GM21619 (cell line): ENCODE measurements around the gene SLC12A1.

Source experiments
- ATAC-seq: cut with Tn5 transposase; IDR thresholded peaks from one replicate; pipeline ENCODE4 v1.9.1; 2021; ENCODE audit not compliant: unreplicated experiment

SLC12A1 gene

DNA sequence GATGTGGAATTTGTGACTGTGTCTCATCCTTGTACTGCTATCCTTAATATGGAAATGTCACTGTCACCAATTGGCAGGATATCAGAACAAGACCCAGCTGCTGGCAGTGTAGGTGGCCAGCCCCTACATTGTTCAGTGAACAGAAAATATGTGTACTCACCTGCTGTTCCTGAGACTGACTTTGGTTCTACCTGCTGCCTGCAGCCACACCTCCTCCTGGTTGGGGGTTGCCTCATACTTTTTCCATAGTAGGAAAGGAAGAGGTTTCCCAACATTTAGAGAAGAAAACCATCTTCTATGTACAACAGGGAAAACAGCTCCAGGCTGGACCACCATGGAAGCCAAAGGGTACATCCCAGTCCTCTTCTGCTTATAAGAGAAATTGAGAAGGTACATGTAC is 35.9 kb downstream of the SLC12A1 start:
- no peak for ATAC-seq

DNA sequence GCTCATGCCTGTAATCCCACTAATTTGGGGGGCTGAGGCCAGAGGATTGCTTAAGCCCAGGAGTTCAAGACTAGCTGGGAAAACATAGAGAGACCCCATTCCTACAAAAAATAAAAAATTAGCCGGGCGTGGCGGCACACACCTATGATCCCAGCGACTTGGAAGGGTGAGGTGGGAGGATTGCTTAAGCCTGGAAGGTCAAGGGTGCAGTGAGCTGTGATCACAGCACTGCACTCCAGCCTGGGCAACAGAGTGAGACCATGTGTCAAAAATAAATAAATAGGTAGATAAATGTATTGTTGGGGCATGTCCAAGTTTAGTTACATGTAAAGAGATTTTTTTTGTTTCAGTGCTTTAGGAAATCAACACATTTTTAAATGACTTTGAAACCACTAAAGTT is 36.4 kb downstream of the SLC12A1 start:
- ATAC-seq = no peak

DNA sequence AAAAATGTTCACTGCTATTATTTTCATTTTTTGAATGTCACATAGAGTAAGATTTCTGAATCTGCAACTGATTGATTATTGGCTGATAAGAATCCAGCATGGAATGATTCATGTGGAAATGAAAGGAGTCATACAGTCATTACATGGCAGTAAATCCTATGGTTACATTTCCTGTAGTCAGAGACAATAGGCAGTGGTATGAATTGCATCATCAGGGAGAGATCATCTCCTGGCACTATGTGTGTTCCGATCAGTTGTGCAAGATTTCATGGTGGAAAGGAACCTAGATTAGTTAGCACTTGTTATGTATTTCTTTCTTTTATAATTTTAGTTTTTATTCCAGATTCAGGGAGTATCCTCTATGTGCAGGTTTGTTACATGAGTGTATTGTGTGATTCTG is 38.8 kb downstream of the SLC12A1 start:
- ATAC-seq = no peak

DNA sequence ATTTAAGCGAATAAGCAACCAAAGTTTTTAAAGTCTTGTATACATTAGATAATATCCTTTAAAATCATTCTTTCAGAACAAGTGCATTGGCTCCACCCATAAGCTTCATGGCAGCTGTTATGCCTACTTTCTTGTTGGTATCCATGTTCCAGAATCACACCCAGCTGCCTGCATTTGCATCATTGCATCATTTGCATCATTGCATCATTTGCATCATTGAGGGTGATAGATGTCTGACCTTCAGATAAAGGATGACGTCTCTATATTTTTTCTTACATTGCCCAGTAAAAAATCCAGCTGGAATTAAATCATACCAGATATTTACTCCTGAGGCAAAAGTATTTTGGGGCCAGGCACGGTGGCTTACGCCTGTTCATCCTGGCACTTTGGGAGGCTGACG is 42.3 kb downstream of the SLC12A1 start:
- no peak for ATAC-seq

DNA sequence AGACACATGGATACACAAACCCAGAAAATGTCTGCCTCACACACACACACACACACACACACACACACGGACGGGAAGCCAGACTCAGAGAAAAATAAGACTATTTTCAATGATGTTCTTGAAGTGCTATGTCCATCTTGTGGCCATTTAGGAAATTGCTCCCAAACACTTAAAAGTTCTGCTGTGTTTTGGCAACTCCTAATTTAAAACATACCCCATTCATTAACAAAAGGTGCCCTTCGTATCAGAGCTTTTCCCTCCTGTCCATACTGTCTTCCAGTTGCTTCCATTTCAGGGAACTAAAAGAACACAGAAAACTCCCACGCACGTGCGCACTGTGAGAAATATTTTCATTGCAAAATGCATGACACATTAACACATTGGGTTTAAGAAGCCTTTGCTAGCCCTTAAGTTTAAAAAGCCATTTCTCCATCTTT is 44.6 kb downstream of the SLC12A1 start:
- no peak for ATAC-seq

DNA sequence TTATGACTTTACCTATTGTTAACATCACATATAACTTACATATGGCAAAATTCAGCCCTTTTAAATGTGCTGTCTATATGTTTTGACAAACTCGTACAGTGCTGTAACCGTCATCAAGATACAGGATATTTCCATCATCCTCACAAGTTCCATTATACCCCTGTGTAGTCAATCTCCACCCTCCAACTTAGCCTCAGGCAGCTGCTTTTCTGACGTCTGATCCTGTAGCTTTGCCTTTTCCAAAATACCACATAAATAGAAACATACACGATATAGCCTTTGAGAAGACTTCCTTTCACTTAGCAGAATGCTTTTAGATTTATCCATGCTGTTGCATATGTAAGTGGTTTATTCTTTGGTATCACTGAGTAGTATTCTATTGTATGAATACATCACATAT is 47.1 kb downstream of the SLC12A1 start:
- ATAC-seq = no peak

DNA sequence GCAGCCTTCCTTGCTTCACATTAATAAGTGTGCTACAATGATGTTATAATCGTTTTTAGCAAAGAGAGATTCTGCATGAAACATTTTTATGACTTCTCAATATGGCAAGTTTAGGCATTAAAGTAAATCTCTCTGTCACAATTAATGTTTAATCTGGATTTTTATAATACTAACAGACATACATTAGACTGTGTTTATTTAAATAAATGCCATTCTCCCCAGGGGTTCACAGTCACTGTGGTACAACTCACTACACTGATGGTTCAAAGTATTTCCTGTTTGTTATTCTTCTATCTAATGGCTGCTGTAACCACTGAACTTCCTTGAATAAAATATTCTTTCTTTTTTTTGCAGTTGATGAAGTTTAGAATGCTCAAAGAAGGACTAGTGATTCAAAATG is 59.0 kb downstream of the SLC12A1 start:
- ATAC-seq = no peak

DNA sequence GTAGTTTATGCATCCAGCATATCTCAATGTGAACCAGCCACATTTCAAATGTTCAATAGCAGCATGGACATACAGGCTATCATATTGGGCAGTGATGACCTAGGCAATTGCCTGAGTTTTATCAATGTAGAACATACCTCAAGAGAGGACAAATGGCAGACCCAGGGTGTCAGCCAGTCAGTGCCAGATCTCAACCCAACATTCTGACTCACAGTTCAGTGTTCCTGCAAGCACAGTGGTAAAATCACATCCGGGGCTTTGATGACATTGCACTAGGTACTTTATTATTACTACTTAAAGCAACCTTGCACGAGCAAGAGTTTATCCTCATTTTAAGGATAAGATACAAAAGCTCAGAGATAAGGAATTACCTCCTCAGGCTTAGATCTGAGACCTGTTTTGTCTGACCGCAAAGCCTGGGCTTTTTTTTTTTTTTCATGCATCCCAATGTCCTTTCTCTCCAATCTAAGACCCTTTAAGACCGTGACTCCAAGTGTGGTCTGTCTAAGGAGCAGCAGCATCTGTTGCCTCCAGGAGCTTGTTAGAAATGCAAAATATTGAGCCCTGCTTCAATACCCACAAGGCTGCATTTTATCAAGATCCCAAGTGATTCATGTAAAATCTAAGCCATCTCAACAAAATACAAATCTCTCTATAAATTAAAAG is 60.1 kb downstream of the SLC12A1 start:
- no peak for ATAC-seq

DNA sequence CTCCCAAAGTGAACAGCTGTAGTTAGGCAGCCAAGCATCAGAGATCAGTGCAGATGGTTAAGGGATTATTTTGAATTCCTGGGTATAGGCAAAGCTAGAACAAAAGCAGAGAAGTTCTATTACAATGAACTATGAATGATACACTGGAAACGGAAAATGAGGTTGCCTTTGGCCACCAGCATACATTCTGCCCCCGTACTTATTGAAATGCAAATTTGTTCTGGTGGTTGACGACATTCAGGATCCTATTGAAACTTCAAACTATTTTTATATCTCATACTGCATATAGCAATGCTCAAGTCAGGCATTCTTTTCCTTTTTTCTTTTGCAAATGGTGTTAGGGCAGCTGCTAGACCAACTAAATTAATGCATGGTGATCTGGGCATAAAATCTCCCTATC is 61.7 kb downstream of the SLC12A1 start:
- no peak for ATAC-seq

DNA sequence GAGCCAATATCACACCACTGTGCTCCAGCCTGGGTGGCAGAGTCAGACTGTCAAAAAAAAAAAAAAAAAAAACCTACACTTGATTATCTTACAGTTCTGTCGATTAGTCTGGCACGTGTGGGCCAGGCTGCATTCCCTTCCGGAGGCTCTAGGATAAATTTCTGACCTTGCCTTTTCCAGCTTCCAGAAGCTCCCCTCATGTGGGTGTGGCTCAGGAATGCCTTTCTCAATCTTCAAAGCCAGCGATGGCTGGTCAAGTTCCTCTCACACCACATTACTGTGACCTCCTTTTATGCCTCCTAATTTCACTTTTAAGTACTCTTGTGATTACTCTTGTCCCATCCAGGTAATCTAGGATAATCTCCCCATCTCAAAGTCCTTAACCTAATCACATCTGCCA is 66.9 kb downstream of the SLC12A1 start:
- no peak for ATAC-seq

DNA sequence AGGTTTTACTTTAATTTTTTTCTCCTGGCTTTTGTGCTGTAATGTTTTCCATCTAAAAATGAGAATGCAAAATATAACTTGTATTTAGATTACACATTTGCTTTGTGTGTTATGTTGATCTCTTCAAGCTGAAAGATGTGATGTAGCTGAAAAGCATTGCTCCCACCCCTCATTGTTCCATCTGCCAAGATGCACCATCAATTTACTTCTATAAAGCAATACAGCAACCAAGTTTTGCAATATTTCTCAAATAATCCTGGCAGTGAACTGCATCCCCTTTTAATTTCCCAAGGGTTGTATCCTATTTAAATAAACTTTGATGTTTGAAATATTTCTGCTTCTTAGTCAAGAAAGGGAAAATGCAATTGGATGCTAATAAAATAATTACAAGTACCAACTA is 72.6 kb downstream of the SLC12A1 start:
- ATAC-seq = no peak

DNA sequence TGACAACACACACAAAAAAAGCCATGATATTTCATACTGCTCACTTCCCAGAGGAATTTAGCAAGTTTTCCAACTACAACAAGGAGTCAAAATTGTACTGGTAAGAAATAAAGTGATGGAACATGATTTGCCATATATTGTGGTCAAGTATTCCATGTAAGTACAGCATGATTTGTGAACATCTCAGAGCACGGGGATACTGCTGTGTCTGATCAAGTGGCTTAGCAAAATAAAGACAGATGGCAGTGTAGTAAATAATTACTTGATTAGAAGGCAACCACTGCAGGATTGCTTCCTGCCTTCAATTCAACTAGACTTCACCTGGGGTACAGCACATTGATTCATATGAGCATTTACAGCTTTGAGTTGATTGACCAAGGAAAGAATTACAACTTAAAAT is 73.5 kb downstream of the SLC12A1 start:
- ATAC-seq = no peak

DNA sequence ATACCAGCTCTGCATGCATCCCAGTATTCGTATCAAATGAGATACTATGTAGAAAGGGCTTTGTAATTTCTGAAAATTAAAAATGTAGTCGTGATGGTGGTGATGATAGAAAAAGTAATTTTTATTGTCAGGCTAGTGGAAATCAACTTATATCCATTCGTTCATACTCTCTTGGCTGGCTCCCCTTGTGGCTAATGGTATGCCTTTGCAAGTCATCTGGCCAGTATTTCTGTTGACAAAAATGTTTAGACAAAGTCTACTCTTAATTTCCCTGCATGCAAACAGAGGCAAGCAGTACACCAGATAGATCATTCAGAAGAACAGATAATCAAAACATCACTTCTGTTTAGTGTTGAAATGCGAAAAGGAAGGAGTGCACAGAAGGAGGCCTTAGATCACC is 75.6 kb downstream of the SLC12A1 start:
- no peak for ATAC-seq

DNA sequence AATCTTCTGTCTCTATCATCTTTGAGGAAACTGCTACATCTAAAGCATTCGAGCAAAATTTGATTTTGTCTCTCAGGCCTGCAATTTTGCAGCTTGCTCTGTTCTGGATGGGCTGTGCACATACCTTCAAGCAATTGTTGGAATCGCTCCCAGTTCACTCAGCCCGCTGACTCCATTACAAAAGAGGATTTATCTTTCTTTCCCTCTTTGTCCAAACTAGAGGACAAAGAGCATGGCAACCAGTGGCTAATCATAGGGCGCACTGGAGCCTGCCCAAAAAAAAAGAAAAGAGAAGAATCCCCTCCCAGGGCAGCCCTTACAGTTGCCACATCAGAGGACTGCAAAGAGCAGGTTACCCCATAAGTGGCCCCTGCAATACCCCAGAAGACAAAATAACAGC is 76.1 kb downstream of the SLC12A1 start:
- no peak for ATAC-seq

DNA sequence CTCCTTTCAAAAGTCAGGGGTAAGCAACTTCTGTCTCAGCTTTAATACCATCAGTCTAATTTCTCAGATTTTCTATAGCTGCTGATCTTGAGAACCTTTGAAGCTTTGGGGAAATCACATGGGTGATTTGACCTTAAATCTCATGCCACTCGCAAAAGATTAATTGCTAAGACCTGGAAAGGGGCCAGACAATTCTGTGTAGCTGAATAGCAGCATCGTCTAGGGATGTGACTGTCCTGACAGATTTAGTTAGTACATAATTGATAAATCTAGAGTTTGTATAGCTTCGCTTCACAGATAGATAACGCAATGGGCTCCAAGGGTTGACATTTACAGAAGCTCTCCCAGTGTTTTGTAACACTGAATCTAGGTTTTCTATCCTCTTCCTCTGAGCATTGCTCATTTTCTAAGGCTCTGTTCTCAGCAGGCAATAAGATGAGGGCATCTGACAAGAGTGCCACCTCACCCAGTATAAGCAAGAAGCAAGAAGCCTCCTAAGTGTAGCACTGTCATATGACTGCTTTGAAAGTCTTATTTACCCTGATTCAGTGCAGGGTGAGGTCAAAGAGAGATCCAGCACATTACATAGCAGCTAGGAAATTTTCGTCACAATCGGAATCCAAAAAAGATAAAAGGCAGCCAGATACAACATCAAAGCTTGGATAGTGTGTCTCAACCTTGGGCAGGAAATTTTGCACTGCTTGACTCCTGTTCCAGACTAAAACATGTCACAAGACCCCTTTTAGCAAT is 77.5 kb downstream of the SLC12A1 start:
- no peak for ATAC-seq

DNA sequence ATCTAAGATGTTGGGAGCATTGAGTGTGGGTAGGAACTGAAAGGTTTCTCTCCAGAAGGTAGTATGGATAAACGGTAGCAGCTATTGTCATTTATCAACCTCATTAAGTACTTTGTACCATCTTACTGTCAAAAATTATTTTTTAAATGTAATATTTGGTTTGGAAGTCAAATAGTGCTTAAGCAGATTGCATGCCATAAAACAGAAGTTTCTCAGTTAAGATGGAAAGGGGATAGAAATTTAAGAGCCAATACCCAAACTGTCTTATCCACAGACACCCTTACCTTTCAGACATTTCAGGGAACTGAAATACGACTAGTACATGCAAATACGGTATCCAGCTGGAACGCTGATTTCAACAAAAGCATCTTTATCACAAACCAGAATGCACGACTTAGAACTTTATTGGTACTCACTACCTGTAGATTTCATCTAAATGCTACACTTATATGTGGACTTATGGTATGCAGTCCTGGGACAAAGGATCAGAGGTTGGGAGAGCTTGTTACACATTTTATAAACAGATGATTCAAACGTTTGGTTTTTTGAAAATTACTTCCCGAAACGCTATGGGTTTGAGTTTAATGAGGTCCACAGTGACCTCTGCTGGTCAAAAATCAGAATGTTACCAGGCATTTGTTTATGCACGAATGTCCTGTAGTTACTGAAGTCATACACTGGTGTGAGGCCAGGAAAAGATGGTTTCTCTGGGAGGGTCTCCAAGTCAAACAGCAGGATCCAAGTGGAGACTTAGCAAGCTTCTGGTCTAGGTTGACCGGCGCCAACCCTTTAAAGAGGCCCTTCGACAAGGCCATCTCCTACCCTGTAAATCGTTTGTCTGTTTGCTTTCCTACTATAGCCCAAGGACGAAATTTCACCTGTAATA is 79.5 kb downstream of the SLC12A1 start:
- ATAC-seq = peak; percentile 74

DNA sequence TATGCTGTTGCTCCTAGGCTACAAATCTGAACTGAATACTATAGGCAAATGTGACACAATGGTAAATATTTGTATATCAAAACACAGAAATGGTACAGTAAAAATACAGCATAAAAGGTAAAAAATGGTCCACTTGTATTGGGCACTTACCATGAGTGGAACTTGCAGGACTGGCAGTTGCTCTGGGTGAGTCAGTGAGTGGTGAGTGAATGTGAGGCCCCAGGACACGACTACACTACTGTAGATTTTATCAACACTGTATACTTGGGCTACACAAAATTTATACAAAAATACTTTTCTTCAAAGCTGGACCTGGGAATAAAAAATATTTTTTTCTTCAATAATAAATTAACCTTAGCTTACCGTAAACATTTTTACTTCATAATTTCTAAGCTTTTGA is 83.5 kb downstream of the SLC12A1 start:
- ATAC-seq = no peak

DNA sequence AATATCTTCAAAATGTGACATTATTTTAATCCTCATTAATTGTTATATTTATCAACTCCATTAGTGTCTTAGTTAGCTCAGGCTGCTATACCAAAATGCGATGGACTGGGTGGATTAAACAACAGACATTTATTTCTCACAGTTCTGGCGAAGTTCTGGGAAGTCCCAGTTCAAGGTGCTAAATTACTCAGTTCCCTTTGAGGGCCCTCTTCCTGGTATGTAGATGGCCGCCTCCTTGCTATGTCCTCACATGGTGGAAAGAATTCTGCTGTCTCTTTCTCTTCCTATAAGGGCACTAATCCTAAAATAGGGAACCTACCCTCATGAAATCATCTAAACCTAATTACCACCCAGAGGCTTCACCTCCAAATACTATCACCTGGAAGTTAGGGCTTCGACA is 86.4 kb downstream of the SLC12A1 start:
- ATAC-seq = no peak

DNA sequence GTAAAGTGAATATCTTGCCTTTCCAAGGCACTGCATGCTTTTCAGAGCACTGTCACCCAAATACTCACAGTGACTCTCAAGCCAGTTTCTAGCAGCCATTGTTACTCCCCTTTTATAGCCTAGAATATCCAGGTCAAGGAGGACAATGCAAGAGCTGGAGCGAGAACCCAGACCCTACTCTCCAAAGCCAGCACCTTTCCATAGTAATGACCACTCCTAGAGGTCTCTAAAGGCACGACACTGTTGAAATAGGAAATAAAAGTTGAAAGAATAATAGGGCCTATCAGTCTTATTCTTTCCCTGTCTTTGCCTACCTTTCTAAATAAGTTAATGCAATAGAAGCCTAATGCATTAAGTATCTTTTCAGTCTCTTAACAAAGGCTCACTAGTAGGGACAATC is 91.6 kb downstream of the SLC12A1 start:
- no peak for ATAC-seq

DNA sequence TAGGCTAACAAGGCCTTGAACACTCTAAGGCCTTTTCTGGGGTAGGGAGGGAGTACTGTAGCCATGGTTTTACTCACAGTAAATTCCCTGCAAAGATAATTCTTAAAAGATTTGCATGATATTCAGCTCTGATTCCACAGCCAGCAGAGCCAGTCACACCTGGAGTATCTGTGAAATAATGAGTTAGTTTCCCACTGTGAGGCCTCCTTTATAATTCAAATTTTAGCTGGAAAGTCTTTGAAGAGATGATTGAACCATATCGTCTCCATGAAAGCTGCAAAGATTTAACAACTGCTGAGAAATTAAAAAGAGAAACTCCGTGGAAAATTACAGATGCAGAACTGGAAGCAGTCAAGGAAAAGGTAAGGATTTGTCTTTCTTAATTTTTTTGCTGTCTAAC is 92.8 kb downstream of the SLC12A1 start:
- no peak for ATAC-seq

DNA sequence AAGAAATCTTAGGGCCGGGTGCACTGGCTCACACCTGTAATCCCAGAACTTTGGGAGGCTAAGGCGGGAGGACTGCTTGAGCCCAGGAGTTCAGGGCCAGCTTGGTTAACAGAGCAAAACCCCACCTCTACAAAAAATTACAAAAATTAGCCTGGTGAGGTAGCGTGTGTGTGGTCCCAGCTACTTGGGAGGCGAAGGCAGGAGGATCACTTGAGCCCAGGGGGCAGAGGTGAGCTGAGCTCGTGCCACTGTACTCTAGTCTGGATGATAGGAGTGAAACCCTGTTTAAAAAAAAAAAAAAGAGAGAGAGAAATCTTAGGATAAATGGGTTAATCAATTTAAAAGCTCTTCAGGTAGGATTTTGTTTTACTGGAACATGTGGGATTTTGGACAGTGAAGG is 93.9 kb downstream of the SLC12A1 start:
- ATAC-seq = no peak

DNA sequence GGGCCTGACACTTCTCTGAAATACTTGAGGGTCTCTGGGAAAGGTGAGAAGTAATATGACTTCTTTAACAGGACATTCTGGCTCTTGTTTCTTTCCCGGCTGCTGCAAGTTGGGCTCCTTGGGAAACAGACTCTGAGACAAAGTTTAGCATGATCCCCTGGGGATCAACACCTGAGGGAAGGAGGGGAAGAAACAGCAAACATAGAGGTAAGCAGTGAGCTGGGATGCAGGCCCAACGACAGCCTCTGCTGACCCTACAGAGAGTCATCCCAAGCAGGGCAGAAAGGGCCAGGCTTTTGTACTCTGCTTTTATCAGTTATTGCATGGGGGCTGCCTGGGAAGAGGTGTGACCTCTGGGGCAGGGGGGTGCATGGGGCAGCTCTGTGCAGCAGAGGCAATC is 98.3 kb downstream of the SLC12A1 start:
- ATAC-seq = no peak
